Testis (tissue), 3 donors: ENCODE data around the gene C1orf198. TPM values are rescaled to one million over a fixed set of nuclear protein-coding genes. Genes with fewer than 3 reads are reported as not detected.

Experiments used
- DNase-seq: peaks from one replicate; pipeline ENCODE4 v3.0.0-alpha.2; 2019
- H3K27ac ChIP-seq, 2 donors: fragments of 200-600 bp; sonication (generic); one replicate each; pipeline ENCODE4 v1.5.1; 2019
- H3K27me3 ChIP-seq: fragments of 200-600 bp; sonication (generic); one replicate; pipeline ENCODE4 v1.5.1; 2019
- H3K36me3 ChIP-seq: fragments of 200-600 bp; sonication (generic); one replicate; pipeline ENCODE4 v1.5.1; 2017; ENCODE audit warnings: low read depth; ENCODE audit errors: missing control alignments
- H3K4me1 ChIP-seq: fragments of 200-600 bp; sonication (generic); one replicate; pipeline ENCODE4 v1.5.1; 2019
- H3K4me3 ChIP-seq, 2 donors: fragments of 200-600 bp; sonication (generic); one replicate each; pipeline ENCODE4 v1.5.1; 2017 to 2019
- H3K9me3 ChIP-seq: fragments of 200-600 bp; sonication (generic); one replicate; pipeline ENCODE4 v1.5.1; 2017
- CTCF ChIP-seq, 3 experiments: fragments of 450-650 bp in 2 of 3; fragments of 200-600 bp in 1 of 3; sonication (generic) in 1 of 3; IDR thresholded peaks; one replicate each; pipeline ENCODE4 v1.5.1; 2016 to 2019; ENCODE audit warnings: antibody characterized with exemption in 3 of 3, mild to moderate bottlenecking in 2 of 3, moderate library complexity in 1 of 3
- POLR2A ChIP-seq: fragments of 450-650 bp; IDR thresholded peaks from one replicate; pipeline ENCODE4 v1.6.1; 2017; ENCODE audit warnings: antibody characterized with exemption, mild to moderate bottlenecking, moderate library complexity
- WGBS, 2 donors: methylation state at CpG; one replicate each; pipeline ENCODE4 v1.1.5; 2018; 5-methylcytosine and 5-hydroxymethylcytosine counted together
- intact Hi-C: fragments of 100-400 bp; cut with DNase I; formaldehyde crosslinking; loops from one replicate; pipeline ENCODE4 v1.15.1; 2023; ENCODE audit warnings: low total_unique reads
- polyA plus RNA-seq: library from polyadenylated mRNA; stranded (reverse); fragments of 350-450 nt; fragmentation: Illumina TruSeq; extraction: RNeasy Lipid Tissue Mini Kit (QIAGEN cat#74804); gene quantifications from one replicate; pipeline ENCODE4 v1.2.3, GENCODE V29; 2014; ENCODE audit warnings: low read depth, low replicate concordance; ENCODE audit not compliant: insufficient read depth
- total RNA-seq, 2 donors: library from RNA; depleted of rRNA; stranded (reverse); fragments of >200 nt; gene quantifications; one replicate each; pipeline ENCODE4 v1.2.3, GENCODE V29; 2016

C1orf198 gene
- total and polyA plus RNA-seq, 3 donors from 2014 or later = 14.6 to 26.6 (median 20.2) TPM

DNA sequence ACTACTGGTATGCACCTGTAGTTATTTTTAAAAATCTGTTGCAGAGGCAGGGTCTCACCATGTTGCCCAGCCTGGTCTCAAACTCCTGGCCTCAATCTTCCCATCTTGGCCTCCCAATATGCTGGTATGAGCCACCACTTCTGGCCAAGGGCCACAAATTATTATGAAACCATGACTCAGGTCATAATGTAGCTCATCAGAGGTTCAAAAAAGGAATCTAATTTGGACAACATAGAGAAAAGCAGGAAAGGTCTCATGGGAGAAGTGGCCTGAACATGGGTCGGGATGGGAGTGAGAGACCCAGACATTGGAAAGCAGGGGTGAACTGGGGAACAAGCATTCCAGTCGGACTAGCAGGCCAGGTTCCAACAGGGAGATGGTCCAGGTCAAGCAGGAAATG, 45.2 kb upstream of the C1orf198 start:
- Histone ChIP-seq H3K36me3 (no peaks in the 10 kb centered on the region), H3K4me1 (no peaks in the 10 kb centered on the region), H3K9me3 (no peaks in the 10 kb centered on the region), H3K4me3 (no peak overlapping the region), H3K27ac (no peak overlapping the region), H3K27me3 (no peaks in the 10 kb centered on the region)
- intact Hi-C loops = no loop called here
- 78 to 94% methylated on average over 2 of the region's 2 CpGs for WGBS, 2 donors
- no peak for DNase-seq
- TF ChIP-seq CTCF (IDR thresholded peaks at IDR 0.05) = no peak

GRCh38 chr1:230910755-230911117, 42.4 kb upstream of the C1orf198 start:
- DNase-seq = no peak
- Histone ChIP-seq H3K4me3 (no peak overlapping the region), H3K36me3 (no peaks in the 10 kb centered on the region), H3K27me3 (no peaks in the 10 kb centered on the region), H3K9me3 (no peaks in the 10 kb centered on the region), H3K27ac (no peak overlapping the region), H3K4me1 (no peaks in the 10 kb centered on the region)
- TF ChIP-seq CTCF (IDR thresholded peaks at IDR 0.05) = no peak
- TF ChIP-seq POLR2A = no peak
- intact Hi-C loops = no loop called here

DNA sequence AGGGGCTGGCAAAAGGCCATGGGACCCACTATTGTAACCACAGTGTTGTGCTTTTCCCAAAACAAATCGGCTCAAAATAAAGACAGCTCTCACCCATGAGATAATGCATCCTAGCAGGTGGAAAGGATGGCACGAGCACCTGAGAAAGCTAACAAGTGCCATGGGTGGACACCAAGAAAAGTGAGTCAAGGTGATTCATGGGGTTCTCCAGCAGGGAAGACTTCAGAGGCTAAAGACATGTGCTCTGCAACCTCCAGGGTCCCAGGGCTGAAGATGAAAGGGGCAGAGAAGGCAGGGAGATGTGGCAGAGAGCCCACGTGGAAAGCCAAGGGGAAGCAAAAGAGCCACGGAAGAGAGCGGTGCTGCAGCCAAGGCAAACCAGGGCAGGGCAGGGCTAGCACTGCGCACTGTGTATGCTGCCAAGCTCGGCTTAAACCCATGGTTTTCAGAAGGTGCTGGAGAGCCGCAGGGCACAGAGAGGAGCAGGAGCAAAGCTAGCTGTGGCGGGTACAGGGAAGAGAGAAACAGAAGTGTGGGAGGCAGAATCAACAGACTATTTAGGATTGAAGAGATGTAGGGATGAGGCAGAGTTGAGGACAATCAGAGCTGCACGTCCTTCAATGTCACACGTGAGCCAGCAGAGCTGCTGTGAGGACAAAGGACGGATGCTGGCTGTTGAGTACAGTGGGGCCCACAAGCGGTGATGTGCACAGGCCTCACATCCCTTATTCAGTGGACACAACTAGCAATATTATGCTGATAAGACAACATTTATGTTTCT, 41.8 kb upstream of the C1orf198 start:
- Histone ChIP-seq H3K36me3 (no peaks in the 10 kb centered on the region), H3K4me3 (no peak overlapping the region), H3K9me3 (no peaks in the 10 kb centered on the region), H3K27ac (no peak overlapping the region), H3K27me3 (no peaks in the 10 kb centered on the region), H3K4me1 (no peaks in the 10 kb centered on the region)
- TF ChIP-seq POLR2A (no peak), CTCF (IDR thresholded peaks at IDR 0.05) (no peak)
- 70 to 81% methylated on average over 13 of the region's 13 CpGs for WGBS, 2 donors
- intact Hi-C loops = no loop called here
- DNase-seq = peak; percentile 48

GRCh38 chr1:230907472-230908205, 39.3 kb upstream of the C1orf198 start:
- TF ChIP-seq POLR2A (no peak), CTCF (IDR thresholded peaks at IDR 0.05) (no peak)
- 90% methylated on average over 4 of the region's 4 CpGs for WGBS, 2 donors
- Histone ChIP-seq H3K9me3 (no peaks in the 10 kb centered on the region), H3K4me3 (no peak overlapping the region), H3K27me3 (no peaks in the 10 kb centered on the region), H3K27ac (no peak overlapping the region), H3K4me1 (no peaks in the 10 kb centered on the region), H3K36me3 (no peaks in the 10 kb centered on the region)
- no peak for DNase-seq
- intact Hi-C loops = no loop called here
